GM21723 (cell line): ENCODE measurements around the gene BRF1.
"Not testable (repeated sequence)": the region's sequence is repeated elsewhere in the genome, so short reads cannot be mapped to it uniquely, and the experiment has no call there.

Experiments
- ATAC-seq: cut with Tn5 transposase; IDR thresholded peaks from one replicate; pipeline ENCODE4 v1.9.1; 2021; ENCODE audit warnings: mild to moderate bottlenecking, moderate library complexity; ENCODE audit not compliant: unreplicated experiment

BRF1 gene

DNA sequence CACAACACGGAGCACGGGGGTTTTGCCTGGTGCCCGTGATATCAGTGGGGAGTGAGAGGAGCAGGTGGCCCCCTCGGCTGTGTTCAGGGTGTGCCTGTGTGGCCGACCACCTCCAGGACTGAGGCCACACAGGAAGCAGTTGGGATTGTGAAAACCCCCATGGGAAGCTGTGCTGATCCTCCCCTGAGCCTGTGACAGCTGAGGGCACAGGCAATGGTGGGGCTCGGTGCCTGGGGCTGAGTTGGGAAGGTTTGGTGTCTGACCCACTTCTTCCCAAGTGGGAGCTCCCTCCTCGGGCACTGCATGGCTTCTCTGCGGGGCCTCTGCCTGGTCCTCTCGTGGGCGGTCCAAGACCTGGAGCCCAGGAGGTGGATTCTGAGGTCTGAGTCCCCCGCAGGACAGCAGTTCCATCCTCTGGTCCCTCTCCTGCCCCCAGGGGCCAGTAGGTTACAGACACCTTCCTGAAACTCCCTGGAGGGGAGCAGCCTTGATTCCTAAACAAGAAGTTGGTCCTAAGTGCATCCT lies 31.6 kb upstream of the BRF1 start:
- no peak for ATAC-seq

DNA sequence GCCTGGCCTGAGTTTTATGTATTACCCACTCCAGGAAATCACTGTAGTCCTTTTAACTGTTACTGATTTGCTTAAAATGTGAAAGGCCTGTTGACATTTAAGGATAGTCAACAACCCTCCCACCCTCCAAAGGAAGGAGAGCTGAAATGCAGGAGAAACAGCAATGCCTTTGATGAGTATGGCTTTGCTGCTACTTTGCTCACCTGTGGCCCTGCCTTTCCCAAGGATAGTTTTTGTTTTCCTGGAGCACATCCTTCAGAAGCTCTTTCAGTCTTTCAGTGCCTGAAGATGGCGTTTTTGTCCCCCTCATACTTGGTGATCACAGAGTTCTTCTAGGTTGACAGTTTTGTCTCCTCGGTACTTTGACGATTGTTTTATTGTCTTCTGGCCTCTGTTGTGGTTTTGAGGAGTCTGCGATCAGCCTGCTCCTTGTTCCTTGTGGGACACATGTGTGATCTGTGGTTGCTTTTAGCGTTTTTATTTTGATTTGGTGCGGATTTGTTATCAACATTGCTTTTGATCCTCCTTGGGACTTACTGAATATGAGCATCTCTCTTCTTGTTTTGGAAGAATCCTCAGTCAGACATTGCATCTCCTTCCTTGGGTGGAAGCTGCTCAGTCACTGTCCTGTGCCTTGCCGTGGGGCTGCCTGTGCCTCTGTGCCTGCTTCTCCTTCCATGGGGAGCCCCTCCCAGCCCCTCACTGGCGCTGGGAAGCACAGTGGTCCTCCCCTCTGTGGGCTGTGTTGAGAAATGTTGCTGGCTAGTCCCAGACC lies 31.0 kb upstream of the BRF1 start:
- ATAC-seq, result no peak

DNA sequence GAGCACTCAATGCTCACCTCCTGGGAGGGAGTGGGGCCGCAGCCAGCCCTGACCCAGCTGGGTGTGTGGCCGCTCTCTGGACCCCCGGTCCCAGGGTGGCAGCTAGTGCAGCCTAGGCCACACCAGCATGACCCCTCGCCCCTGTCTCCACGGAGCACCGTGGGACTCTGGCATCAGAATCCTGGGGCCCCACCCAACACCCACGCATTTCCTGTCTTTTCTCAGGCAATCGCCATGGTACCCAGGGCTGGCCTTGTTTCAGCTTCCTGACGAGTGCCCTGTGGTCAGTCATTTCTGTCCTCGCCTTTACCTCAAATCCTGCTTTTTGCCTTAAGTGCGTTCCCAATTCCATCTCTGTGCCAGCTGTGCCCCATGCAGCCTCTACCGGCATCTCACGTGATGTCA lies 29.7 kb upstream of the BRF1 start:
- ATAC-seq, result no peak

DNA sequence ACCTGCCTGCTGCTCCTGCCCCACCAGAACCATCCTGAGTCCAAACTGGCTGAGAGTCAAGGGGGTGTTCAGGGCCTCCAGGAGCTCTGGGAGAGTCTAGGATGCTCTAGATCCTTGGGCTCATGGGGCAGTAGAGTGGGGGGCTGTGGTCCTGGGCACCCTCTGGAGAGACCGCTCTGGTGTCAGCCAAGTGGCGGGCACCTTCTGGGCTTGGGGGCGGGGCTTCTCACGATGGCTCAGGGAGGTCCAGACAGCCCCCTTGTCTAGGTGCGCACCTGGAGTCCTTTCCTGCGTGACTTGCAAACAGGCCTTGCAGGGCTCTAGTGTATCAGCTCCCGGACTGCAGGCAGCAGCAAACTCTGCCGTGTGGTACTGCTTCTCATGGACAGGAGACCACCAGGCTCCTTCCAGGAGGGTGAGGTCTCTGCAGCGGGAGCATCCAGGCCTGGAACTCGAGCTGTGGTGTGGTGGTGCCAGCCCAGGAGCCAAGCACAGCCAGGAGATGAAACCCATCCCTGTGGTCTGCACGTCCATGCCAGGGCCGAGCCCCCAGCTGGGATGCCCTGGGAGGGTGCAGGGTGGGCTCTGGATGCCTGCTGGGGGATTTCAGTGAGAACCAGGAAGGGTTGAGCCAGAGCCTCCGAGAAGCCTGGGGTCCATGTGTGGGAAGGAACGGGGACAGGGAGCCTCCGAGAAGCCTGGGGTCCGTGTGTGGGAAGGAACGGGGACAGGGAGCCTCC lies 28.8 kb upstream of the BRF1 start:
- no peak for ATAC-seq

DNA sequence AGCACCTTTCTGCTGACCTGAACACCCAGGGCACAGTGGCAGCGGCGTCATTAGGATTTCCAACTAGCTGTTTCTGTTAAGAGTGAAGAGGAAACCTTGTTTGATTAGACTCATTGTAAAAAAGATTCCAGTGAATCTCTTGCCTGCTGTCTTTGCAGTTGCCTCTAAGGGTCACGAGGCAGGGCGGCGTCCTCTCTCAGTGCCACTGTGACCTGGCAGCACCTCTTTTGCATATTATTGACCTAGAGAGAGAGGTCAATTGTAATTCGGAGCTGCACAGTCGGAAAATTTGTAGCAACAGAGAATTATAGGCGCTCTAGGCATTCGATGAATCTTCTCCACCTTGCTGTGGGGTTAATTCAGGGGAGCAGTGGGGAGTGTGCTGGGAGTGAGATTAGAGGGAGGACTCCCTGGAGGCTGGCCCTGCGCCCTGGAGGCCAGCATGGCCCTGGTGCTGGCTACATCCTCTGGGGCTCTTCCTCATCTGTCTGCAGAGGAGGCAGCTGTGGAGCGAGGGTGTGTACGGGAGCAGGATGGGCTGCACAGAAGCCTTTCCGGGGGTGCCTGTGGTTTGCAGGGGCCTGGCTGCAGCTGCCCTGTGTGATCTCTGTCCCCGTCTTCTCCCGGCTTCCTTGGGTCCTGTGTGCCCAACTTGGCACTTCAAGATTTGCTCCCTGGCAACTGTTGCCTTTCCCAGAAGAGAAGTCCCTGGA lies 28.0 kb upstream of the BRF1 start:
- no peak for ATAC-seq

DNA sequence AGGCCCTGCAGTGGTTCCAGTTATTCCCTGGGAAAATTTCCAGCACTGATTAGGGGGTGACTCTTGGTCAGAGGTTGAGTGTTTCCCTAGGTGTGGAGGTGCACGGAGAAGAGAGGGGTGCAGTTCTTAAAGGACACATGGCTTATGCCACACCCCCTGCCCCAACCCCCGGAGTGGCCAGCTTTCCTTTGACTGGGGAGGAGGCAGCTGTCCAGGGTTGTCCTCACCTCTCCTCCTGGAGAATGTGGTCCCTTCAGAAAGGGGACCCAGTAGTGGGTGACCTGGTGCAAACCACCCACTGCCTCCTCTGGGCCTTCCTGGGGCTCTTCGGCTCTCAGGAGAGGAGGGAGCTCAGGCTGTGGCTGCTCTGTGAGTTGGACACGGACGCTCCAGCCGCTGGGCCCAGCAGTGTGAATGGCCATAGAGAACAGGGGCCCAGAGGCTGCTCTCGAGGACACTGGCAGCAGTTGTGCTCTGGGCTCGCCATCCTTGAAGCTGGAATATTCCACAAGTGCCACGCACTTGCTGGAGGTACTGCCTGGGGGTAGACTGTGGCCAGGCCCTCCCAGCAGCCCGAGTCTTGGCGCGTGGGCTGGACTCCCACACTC lies 27.4 kb upstream of the BRF1 start:
- no peak for ATAC-seq

DNA sequence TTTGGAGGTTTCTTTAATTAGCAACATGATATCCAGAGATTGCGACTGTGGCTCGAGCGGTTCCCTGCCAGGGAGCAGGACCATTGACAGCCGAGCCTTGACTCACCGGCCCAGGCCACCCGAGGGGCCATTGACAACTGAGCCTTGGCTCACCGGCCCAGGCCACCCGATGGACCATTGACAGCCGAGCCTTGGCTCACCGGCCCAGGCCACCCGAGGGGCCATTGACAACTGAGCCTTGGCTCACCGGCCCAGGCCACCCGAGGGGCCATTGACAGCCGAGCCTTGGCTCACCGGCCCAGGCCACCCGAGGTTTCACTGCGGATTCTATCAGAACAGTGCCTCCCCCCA lies 26.9 kb upstream of the BRF1 start:
- ATAC-seq, result not testable (repeated sequence)

DNA sequence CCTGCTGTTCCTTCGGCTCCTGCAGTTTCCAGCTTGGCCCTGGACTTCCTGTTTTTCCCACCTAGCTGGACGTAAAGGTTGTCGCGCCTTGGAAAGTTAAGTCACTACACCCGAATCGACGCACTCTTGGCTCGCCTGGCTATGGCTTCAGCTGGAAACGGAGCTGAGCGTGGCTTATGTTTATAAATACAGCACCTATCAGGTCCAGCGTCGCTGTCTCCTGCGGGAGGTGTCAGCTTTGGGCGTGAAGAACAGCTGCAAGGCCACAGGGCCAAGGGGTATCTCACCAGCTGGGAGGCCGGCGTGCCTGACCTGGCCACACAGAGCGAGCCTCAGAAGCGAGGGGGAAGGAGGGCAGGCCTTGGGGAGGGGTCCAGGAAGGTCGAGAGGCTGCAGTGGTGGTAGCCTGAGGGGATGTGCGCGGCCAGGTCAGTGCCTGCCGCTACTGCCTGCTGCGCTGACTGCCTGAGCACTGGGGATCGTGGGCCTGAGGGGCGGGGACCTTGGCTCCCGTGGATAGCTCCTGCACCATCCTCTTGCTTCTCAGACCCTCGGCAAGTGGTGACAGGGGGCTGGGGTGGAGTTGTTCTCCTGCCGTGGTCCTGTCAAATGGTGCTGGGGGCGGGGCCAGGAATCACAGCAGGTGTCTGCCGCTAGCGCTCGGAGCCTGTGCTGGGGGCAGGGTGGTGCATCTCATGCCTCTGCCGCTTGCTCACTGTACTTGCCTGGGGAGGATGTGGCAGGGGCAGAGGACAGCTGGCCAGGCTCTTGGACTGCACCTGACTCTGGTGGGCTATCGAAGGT lies 26.3 kb upstream of the BRF1 start:
- no peak for ATAC-seq

DNA sequence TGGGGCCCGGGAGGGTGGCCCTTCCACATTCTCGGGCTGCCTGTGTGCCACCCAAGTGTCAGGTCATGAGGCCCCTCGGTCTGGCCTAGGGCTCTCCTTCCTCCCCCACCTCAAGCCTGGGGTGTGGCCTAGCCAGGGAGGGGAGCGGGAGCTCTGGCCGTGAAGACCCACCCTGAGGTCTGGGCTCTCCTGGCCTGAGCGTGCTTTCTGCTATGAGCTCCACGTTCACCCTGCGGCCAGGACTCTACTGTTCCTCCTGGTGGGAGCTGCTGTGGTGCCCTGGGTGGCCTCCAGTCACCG lies 25.7 kb upstream of the BRF1 start:
- ATAC-seq, result no peak

DNA sequence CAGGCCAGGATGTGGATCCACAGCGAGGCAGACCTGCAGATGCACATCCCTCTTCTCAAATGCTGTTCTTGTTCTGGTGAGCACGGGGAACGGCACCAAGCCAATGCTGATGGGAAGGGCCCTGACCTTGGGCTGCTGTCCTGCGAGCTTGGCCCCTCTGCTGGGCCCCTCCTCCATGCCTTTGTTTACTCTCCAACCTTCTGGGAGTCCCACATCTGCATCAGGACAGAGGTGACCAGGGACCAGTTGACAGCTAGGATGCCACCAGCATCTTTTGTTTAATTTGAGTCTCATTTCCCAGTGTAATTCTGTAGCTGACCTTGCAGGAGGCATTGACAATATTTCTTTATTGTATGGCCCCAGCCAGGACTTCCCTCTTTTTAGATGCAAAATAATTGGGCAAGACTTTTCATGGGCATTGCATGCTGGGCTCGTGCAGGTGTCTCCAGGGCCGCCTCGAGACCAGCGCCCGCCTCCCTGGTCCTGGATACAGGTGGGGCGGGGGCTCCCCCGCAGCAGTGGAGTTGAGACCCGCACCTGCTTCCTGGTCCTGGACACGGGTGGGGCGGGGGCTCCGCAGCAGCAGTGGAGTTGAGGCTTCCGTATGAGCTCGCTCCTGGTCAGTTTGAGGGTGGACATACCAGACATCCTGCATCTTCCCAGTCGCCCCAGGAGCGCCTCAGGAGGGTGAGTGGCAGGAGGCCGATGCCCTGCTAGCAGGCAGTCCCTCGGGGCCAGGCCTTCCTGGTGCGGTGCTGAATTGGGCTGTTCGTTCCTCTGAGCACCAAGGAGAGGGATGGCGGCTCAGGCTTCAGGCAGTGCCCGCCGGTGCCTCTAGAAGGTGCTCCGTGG lies 25.1 kb upstream of the BRF1 start:
- no peak for ATAC-seq

DNA sequence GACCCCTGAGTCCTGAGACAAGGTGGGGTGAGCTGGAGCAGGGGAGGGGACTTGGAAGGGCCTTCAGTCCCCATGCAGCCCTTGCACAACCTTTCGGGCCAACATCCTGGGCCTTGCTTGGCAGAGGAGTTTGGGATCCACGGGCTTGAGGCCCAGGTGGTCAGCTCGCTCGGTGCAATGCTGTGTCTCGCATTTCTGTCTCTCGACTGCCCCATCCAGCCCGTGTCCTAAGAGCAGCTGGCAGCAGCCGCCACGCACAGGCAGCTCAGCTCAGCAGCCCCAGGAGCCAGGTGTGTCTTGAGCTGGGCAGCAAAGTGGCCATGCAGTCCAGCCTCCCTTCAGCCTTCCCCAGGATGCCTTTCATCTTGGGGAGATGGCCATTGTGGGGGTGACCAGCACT lies 24.5 kb upstream of the BRF1 start:
- ATAC-seq, result no peak

DNA sequence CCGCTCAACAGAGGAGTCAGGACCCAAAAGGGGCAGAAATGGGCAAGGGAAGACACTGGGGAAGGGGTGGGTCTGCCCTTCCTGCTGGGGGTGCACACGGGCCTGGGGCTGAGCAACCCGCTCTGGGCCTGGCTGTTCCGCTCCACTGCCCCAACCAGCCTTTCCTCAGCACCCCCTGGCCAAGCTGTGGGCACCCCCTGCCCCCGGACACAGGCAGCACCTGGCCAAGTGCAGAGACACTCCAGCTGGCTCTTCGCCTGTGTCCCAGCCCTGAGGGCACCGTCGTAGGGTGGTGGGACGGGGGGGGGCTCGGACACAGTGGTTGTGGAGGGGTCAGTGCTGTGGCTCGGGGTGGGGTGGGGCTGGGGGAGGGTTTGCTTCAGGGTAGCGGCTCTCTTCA lies 24.1 kb upstream of the BRF1 start:
- no peak for ATAC-seq

DNA sequence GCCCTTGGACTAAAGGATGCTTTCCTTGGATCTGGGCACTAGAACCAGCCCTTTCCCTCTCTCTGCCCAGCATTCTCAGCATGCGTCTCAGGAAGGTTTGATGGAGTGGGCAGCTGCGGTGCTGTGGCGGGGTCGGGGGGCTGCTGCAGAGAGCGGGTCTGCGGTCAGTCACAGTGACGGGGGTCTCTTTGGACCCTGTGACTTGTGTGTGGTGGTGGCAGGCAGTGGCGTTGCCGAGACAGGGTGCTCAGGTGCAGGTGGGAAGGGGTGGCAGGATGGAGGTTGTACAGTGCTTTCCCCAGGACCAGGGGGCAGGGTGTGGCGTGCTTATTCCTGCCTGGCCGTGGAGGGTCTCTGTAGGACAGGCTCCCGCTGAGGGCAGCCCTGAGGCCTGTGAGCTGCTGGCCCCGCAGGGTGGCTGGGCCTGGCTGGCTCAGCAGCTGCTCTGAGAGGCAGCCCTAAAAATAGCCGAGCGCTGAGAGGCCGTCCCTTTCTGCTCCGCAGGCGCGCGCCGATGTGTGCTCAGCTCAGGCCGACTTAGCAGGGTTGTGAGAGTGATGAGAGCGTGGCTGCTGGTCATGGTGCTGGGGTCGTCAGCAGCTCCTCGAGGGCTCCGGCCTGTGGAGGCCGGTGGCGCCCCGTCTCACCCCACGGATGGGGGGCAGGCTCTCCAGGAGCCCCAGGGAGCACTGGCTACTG lies 23.4 kb upstream of the BRF1 start:
- ATAC-seq, result no peak

DNA sequence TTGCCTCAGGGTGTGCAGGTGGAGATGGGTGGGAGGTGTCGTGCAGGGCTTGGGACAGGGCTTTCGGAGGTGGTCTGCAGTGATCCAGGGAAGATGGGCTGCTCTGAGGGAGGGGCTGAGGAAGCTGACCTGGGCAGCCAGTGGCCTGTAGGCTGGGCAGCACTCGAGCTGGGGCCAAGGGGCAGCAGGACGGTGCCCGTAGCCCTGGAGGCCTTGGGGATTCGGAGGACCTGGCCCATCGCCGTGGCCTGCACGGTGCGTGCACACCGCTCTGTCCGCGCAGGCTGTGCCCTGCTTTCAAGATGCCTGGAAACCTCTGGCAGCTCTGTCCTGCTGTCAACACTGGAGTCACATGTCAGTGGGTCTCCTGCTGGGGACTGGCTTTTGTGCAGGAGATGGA lies 22.9 kb upstream of the BRF1 start:
- ATAC-seq, result no peak

DNA sequence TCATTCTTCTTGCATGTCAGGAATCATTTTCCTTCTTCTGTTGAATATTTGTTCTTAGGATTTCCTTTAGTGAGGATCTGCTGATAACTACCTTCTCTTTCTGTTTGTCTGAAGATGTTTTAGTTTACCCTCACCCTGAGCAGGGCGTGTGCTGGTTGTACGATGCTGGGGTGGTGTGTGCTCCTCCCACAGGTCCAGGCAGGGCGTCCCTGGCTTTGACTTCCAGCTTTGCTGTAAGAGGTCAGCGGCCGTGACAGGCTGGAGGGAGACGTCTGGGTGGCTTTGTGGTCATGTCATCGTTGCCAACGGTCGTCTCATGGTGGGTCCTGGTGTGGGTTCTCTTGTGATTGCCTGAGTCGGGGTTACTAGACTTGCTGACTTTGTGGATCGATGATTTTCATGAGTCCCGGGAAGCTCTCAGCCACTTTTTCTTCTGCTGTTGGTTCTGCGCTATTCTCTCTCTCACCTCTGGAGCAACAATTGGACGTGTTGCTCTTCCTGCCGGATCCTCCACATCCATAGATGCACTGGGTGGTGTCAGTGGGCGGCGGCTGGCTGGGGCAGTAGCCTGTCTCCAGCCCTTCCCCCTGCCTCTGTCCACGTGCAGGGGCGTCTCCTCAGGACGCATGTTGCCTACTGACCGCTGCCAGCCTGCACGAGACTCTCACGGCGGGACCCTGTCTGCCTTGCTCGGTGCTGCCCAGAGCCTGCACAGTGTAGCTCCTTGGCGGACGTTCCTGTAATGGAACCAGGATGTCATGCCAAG lies 22.2 kb upstream of the BRF1 start:
- ATAC-seq, result no peak

DNA sequence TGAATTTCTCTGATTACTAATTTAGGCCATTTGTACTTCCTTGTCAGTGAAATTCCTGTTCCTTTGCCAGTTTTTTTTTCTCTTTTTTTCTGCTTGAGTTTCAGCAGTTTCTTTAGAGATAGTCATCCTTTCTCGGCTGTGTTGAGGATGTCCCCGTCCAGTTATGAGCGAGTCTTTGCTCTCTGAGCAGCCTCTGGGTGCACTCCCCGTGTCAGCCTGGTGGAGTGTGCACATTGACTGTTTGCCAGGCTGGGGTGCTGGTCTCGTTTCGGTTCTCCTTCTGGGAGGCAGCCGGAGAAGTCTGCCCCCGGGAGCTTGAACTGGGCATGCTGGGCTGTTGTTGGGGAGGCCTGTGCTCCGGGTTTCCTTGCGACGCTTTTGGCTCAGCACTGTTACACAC lies 16.7 kb upstream of the BRF1 start:
- ATAC-seq, result no peak

DNA sequence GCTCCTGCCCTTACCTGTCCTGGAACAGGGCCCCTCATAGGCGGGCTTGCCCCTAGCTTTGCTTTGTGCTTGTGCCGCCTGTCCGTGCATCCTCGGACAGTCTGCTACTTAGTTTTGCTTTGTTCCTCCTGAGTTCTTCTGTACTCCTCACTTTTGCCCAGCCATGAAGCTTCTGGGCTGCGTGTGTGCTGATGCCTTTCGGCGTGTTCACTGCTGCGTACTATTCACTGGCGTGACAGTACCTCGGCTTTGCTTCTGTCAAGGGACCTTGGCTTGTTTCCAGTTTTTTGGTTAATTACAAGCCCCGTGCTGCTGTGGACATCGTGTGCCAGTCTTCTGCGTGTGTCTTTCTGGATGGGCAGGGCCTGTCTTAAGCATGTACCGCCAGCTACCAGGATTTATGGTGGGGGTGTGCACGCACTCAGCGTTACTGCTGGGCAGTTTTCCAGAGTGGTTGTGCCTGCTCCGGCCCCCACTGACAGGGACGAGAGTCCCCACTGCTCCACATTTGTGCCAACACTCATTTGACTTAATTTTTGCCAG lies 16.2 kb upstream of the BRF1 start:
- no peak for ATAC-seq

DNA sequence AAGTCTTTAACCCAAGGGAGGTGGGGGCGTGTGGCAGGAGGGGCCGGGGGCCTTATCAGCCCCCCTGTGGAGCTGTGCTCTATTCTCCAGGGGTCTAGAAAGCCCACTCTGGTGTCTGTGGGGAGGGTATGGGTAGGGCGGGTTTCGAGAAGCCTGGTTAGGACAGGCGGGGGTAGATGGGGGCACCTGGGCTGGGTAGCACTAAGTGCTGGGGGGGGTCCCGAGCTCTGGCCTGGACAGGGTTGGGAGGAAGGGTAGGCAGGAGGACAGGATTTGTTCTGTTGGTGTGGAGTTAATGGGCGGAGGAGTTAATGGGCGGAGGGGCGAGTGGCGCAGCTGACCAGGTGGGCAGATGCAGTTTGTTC lies 15.8 kb upstream of the BRF1 start:
- no peak for ATAC-seq
